Stomach (tissue), 9 donors: ENCODE measurements around the gene CDKN1B. TPM values are rescaled to one million over a fixed set of nuclear protein-coding genes. Genes with fewer than 3 reads are reported as not detected.

Experiments used
- DNase-seq, 2 donors: peaks; one replicate each; pipeline versions ENCODE4 v3.0.0 to v3.0.0-alpha.2; 2013 to 2019
- H3K27ac ChIP-seq, 5 donors: fragments of 200-600 bp in 4 of 5; sonication (generic) in 4 of 5; one replicate each; pipeline ENCODE4 v1.5.1; 2013 to 2019; ENCODE audit warnings: mild to moderate bottlenecking in 1 of 5, moderate library complexity in 1 of 5
- H3K27me3 ChIP-seq, 3 donors: fragments of 200-600 bp; sonication (generic); one replicate each; pipeline ENCODE4 v1.5.1; 2017 to 2019; ENCODE audit warnings: mixed run types in 1 of 3
- H3K36me3 ChIP-seq, 4 donors: fragments of 200-600 bp; sonication (generic); 1 replicate in 3 of 4; 2 replicates in 1 of 4; pipeline ENCODE4 v1.5.1; 2016 to 2019
- H3K4me1 ChIP-seq, 4 donors: fragments of 200-600 bp; sonication (generic); one replicate each; pipeline ENCODE4 v1.5.1; 2016 to 2019
- H3K4me3 ChIP-seq, 4 donors: fragments of 200-600 bp; sonication (generic) in 3 of 4; one replicate each; pipeline ENCODE4 v1.5.1; 2016 to 2019; ENCODE audit warnings: mild to moderate bottlenecking in 1 of 4
- H3K9me3 ChIP-seq, 4 donors: fragments of 200-600 bp; sonication (generic); one replicate each; pipeline ENCODE4 v1.5.1; 2016 to 2019
- EP300 ChIP-seq: sonication (generic); formaldehyde crosslinking; IDR thresholded peaks from one replicate; pipeline ENCODE4 v1.6.1; 2017; ENCODE audit warnings: antibody characterized with exemption
- POLR2A ChIP-seq, 4 donors: fragments of 450-650 bp; IDR thresholded peaks; one replicate each; pipeline ENCODE4 v1.6.1; 2016; ENCODE audit warnings: antibody characterized with exemption in 4 of 4, control low read depth in 2 of 4, mild to moderate bottlenecking in 1 of 4, moderate library complexity in 1 of 4
- POLR2AphosphoS5 ChIP-seq, 3 donors: sonication (generic); formaldehyde crosslinking; IDR thresholded peaks; one replicate each; pipeline ENCODE4 v1.6.1; 2016; ENCODE audit warnings: antibody characterized with exemption in 3 of 3
- WGBS, 5 donors: extraction: QIAGEN DNeasy Blood & Tissue Kit in 3 of 5; methylation state at CpG; one replicate each; pipeline versions ENCODE4 v1.1.5 to v1.1.7; 2013 to 2018; 5-methylcytosine and 5-hydroxymethylcytosine counted together
- intact Hi-C: fragments of 100-400 bp; cut with DNase I; formaldehyde crosslinking; loops from one replicate; pipeline ENCODE4 v1.15.1; 2023; ENCODE audit warnings: low total_unique reads
- polyA plus RNA-seq, 3 donors: library from polyadenylated mRNA; stranded (reverse); fragments of 200-250 nt; gene quantifications; one replicate each; pipeline ENCODE4 v1.2.3, GENCODE V29; 2013
- total RNA-seq, 5 donors: library from RNA; depleted of rRNA; stranded (reverse); fragments of >200 nt; gene quantifications; one replicate each; pipeline versions ENCODE4 v1.1.0 to v1.2.3, GENCODE V29; 2014 to 2016
- TF ChIP-seq, protein P1 (sequence below), 7 experiments: fragments of 450-650 bp in 4 of 7; fragments of 200-600 bp in 3 of 7; sonication (generic) in 3 of 7; IDR thresholded peaks; one replicate each; pipeline ENCODE4 v1.5.1; 2016 to 2019; ENCODE audit warnings: antibody characterized with exemption in 7 of 7, control low read depth in 2 of 7, mild to moderate bottlenecking in 1 of 7
- donor health status: healthy with polysubstance abuse.
- donor health status: Bipolar disorder and iron deficiency.
- donor health status: healthy.

Gene CDKN1B
- total and polyA plus RNA-seq, 8 donors: 17.7 to 60.8 (median 32.8) TPM

DNA sequence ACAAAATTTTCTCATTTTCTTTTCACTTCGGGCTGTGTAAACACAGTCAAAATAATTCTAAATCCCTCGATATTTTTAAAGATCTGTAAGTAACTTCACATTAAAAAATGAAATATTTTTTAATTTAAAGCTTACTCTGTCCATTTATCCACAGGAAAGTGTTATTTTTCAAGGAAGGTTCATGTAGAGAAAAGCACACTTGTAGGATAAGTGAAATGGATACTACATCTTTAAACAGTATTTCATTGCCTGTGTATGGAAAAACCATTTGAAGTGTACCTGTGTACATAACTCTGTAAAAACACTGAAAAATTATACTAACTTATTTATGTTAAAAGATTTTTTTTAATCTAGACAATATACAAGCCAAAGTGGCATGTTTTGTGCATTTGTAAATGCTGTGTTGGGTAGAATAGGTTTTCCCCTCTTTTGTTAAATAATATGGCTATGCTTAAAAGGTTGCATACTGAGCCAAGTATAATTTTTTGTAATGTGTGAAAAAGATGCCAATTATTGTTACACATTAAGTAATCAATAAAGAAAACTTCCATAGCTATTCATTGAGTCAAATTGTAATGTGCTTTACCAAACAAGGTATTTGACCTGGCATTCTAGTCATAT is 4.8 kb downstream of the CDKN1B start:
- intact Hi-C loops: no loop called here
- no peak for DNase-seq
- Histone ChIP-seq H3K27ac (peak overlapping the region in 4 of 5 donors; percentile 97 to 100 (median 100)), H3K27me3 (no peaks in the 10 kb centered on the region), H3K9me3 (no peaks in the 10 kb centered on the region), H3K4me1 (peaks cover 29 to 62% (median 49%) of the 10 kb centered on the region in 4 donors), H3K4me3 (peak overlapping the region in 2 of 4 donors; percentile 84 to 91), H3K36me3 (peaks cover 10 to 26% (median 17%) of the 10 kb centered on the region in 4 donors)
- 32 to 65% (median 57%) methylated on average over 2 of the region's 2 CpGs for WGBS, 5 donors
- TF ChIP-seq POLR2AphosphoS5 (IDR thresholded peaks at IDR 0.05) (no peak), EP300 (no peak), POLR2A (IDR thresholded peaks at IDR 0.05) (no peak)
- TF ChIP-seq, protein P1, sequence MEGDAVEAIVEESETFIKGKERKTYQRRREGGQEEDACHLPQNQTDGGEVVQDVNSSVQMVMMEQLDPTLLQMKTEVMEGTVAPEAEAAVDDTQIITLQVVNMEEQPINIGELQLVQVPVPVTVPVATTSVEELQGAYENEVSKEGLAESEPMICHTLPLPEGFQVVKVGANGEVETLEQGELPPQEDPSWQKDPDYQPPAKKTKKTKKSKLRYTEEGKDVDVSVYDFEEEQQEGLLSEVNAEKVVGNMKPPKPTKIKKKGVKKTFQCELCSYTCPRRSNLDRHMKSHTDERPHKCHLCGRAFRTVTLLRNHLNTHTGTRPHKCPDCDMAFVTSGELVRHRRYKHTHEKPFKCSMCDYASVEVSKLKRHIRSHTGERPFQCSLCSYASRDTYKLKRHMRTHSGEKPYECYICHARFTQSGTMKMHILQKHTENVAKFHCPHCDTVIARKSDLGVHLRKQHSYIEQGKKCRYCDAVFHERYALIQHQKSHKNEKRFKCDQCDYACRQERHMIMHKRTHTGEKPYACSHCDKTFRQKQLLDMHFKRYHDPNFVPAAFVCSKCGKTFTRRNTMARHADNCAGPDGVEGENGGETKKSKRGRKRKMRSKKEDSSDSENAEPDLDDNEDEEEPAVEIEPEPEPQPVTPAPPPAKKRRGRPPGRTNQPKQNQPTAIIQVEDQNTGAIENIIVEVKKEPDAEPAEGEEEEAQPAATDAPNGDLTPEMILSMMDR (IDR thresholded peaks at IDR 0.05): no peak

DNA sequence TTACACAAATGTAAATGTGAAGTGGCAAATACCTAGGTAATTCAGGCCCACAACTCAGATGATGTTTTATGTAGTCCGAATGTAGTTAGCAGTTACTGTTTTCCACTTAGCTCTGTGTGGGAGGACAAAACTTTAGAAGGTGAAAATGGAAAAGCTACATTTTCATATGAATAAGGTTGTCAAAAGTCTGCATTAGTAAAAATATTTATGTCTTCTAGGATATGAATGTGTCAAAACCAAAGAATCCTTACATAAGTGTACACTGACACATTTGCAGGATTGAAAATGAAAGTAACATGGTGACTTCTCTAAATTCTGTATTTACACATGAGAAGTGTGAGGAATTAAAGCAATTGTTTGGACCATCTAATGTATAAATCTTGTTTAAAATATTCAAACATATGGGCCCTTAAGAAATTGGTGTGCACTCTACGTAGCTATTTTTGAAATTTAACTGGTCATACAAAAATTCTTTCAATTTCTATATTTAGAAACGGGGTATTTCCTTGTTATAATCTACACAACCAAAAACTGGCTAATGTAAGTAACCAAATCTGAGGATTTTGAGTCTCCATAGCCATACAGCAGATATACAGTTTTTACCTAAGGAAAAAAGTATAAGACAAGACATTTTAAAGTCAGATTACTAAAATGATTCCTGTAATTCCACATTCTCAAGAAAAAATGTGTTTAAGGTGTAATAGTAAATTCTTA is 5.4 kb downstream of the CDKN1B start:
- H3K9me3 ChIP-seq: no peaks in the 10 kb centered on the region
- WGBS, 5 donors: 10 to 15% (median 11%) methylated on average over 3 of the region's 3 CpGs
- peak overlapping the region; percentile 3 to 91 (median 51) for H3K4me3 ChIP-seq
- H3K4me1 ChIP-seq: peaks cover 29 to 69% (median 51%) of the 10 kb centered on the region in 4 donors
- no peaks in the 10 kb centered on the region for H3K27me3 ChIP-seq
- peak in 1 of 2 donors; percentile 36 for DNase-seq
- TF ChIP-seq POLR2A (IDR thresholded peaks at IDR 0.05): no peak
- TF ChIP-seq, protein P1 (IDR thresholded peaks at IDR 0.05): no peak
- TF ChIP-seq EP300: no peak
- no peak for TF ChIP-seq POLR2AphosphoS5 (IDR thresholded peaks at IDR 0.05)
- intact Hi-C loops: no loop called here
- peaks cover 10 to 26% (median 17%) of the 10 kb centered on the region in 4 donors for H3K36me3 ChIP-seq
- peak overlapping the region in 4 of 5 donors; percentile 97 to 100 (median 100) for H3K27ac ChIP-seq

DNA sequence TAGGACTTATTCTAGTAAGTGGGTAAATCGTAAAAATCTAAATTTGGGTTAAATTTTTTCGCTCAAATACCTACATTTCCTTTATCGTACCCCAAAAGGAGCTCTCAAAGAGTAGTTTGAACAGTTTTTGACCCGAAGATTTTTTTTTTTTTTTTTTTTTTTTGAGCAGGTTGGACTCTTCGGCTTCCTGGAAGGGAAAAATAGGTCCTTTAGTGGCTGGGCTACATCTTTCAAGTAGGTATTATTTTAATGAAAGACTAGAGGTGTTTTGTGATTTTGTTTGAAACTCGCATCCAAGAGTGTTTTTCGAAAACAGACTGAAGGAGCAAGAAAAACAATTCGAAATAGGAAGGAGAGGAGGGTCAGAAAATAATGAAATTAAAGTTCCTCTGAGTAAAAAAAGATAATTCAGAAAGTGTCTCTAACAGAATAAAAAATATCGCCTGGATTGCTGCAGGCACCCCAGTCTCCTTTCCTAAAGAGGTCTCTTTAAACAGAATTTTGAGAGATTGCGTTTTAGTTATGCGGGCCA is 6.0 kb downstream of the CDKN1B start:
- Histone ChIP-seq H3K27me3 (no peaks in the 10 kb centered on the region), H3K4me3 (peak overlapping the region; percentile 73 to 91 (median 78)), H3K27ac (peak overlapping the region; percentile 97 to 100 (median 100)), H3K9me3 (no peaks in the 10 kb centered on the region), H3K36me3 (peaks cover 10 to 26% (median 17%) of the 10 kb centered on the region in 4 donors), H3K4me1 (peaks cover 29 to 74% (median 51%) of the 10 kb centered on the region in 4 donors)
- no peak for TF ChIP-seq EP300
- TF ChIP-seq POLR2AphosphoS5 (IDR thresholded peaks at IDR 0.05): no peak
- TF ChIP-seq POLR2A (IDR thresholded peaks at IDR 0.05): no peak
- TF ChIP-seq, protein P1 (IDR thresholded peaks at IDR 0.05): no peak
- 7 to 15% (median 12%) methylated on average over 11 of the region's 11 CpGs for WGBS, 5 donors
- no peak for DNase-seq
- intact Hi-C loops: no loop called here

DNA sequence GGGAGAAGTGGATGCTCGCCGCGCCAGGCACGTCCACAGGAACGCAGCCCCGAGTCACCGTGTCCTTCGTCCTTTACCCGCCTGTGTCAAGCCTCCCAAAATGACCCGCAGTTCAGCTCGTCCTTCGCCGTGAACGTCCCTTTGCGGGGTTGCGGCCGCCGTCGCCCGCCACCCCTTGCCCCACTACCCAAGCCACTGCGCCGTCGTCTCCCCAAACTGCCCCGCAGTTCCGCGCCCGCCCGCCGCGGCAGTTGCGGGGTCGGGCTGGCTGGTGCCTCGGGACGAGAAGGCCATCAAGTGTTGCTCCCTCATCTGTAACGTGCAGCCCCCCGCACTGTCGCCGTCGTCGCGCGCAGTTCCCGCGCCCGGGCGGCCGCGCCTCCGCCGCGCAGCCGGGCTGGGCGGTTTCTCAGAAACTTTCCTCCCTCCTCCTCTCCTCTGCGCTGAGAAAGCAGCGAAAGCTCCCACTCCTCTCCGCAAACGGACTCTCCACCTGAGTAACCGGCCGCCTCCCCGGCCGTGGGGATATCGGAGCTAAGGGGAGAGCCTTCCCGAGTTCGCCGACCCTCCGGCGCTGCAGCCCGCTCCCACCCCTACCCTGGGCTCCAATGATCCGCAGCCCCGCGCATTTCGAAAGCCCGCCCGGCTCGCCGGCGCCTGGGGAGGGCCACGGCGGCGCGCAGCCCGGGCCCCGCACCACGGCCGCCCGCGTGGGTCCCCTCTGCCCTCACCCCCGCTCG is 6.7 kb downstream of the CDKN1B start:
- peak; percentile 44 to 81 for DNase-seq
- no peaks in the 10 kb centered on the region for H3K9me3 ChIP-seq
- peak in 1 of 3 donors; percentile 5 for TF ChIP-seq POLR2AphosphoS5 (IDR thresholded peaks at IDR 0.05)
- TF ChIP-seq POLR2A (IDR thresholded peaks at IDR 0.05): no peak
- peaks cover 10 to 26% (median 17%) of the 10 kb centered on the region in 4 donors for H3K36me3 ChIP-seq
- intact Hi-C loops: no loop called here
- H3K27ac ChIP-seq: peak overlapping the region; percentile 97 to 100 (median 100)
- no peaks in the 10 kb centered on the region for H3K27me3 ChIP-seq
- WGBS, 5 donors: 0 to 1% (median 1%) methylated on average over 26 to 89 of the region's 89 CpGs
- H3K4me3 ChIP-seq: peak overlapping the region; percentile 72 to 84 (median 73)
- peaks cover 29 to 71% (median 48%) of the 10 kb centered on the region in 4 donors for H3K4me1 ChIP-seq
